ENCODE results near the gene DLG4.
A peak's percentile ranks its signal among the peaks of the same experiment; 100 is the strongest.

DLG4 gene

GRCh38 chr17:7191571-7192270, 27.9 kb downstream of the DLG4 start:
- Histone ChIP-seq H2BK5ac (ENCODE audit: low read length) (no peak overlapping the region), H4K91ac (ENCODE audit: low read depth, low read length, poor library complexity) (no peak overlapping the region), H3K27ac (replicated peaks; ENCODE audit: low read length) (peak overlapping the region; percentile 12), H3K14ac (ENCODE audit: low read length) (no peak overlapping the region), H3K4me3 (ENCODE audit: low read length in 2 of 2) (no peak overlapping the region), H3K79me1 (ENCODE audit: low read depth, low read length) (peaks cover 3% of the 10 kb centered on the region), H3K36me3 (replicated peaks in 1 of 2; ENCODE audit: control insufficient read depth in 2 of 2, insufficient read depth in 2 of 2, low read length in 2 of 2) (peaks cover 52 to 85% of the 10 kb centered on the region in 2 donors), H2BK12ac (ENCODE audit: low read length) (no peak overlapping the region), H2AK5ac (ENCODE audit: low read depth, low read length) (peak overlapping the region; percentile 81), H2BK15ac (ENCODE audit: low read length) (no peak overlapping the region), H3K27me3 (ENCODE audit: control insufficient read depth in 3 of 3, insufficient read depth in 3 of 3, low read depth in 1 of 3, low read length in 3 of 3) (no peaks in the 10 kb centered on the region), H2BK120ac (ENCODE audit: low read depth, low read length) (no peak overlapping the region), H3K4me1 (ENCODE audit: control insufficient read depth in 2 of 2, insufficient read depth in 1 of 2, low read depth in 1 of 2, low read length in 2 of 2) (peaks cover 0 to 5% of the 10 kb centered on the region in 2 donors), H4K8ac (ENCODE audit: low read depth, low read length) (no peak overlapping the region), H3K4me2 (ENCODE audit: insufficient read depth, low read length, poor library complexity, severe bottlenecking) (no peak overlapping the region), H3K23ac (ENCODE audit: low read depth, low read length, poor library complexity) (no peak overlapping the region), H3K9me3 (replicated peaks in 1 of 2; ENCODE audit: control insufficient read depth in 2 of 2, insufficient read depth in 1 of 2, low read depth in 1 of 2, low read length in 2 of 2) (no peaks in the 10 kb centered on the region), H3K9ac (ENCODE audit: low read depth, low read length, poor library complexity) (no peak overlapping the region), H3K4ac (ENCODE audit: low read length) (no peak overlapping the region), H2AFZ (ENCODE audit: low read length) (no peak overlapping the region), H3K18ac (ENCODE audit: low read length) (peak overlapping the region; percentile 71)
- no CpG with 5 or more reads among the region's 26 CpGs for WGBS, 2 donors (ENCODE audit: extremely low coverage in 2 of 2, insufficient read length in 2 of 2, insufficient replicate concordance in 1 of 2)
- DNase-seq (ENCODE audit: low spot score) = peak; percentile 73

GRCh38 chr17:7191069-7191468, 28.6 kb downstream of the DLG4 start:
- Histone ChIP-seq H2BK120ac (ENCODE audit: low read depth, low read length) (no peak overlapping the region), H2BK5ac (ENCODE audit: low read length) (no peak overlapping the region), H2AK5ac (ENCODE audit: low read depth, low read length) (no peak overlapping the region), H3K4me1 (ENCODE audit: control insufficient read depth in 2 of 2, insufficient read depth in 1 of 2, low read depth in 1 of 2, low read length in 2 of 2) (peaks cover 0 to 5% of the 10 kb centered on the region in 2 donors), H3K23ac (ENCODE audit: low read depth, low read length, poor library complexity) (no peak overlapping the region), H3K18ac (ENCODE audit: low read length) (no peak overlapping the region), H3K27me3 (ENCODE audit: control insufficient read depth in 3 of 3, insufficient read depth in 3 of 3, low read depth in 1 of 3, low read length in 3 of 3) (no peaks in the 10 kb centered on the region), H2AFZ (ENCODE audit: low read length) (no peak overlapping the region), H3K36me3 (replicated peaks in 1 of 2; ENCODE audit: control insufficient read depth in 2 of 2, insufficient read depth in 2 of 2, low read length in 2 of 2) (peaks cover 47 to 84% of the 10 kb centered on the region in 2 donors), H3K14ac (ENCODE audit: low read length) (no peak overlapping the region), H4K91ac (ENCODE audit: low read depth, low read length, poor library complexity) (no peak overlapping the region), H3K4me2 (ENCODE audit: insufficient read depth, low read length, poor library complexity, severe bottlenecking) (no peak overlapping the region), H2BK15ac (ENCODE audit: low read length) (no peak overlapping the region), H3K79me1 (ENCODE audit: low read depth, low read length) (peaks cover 3% of the 10 kb centered on the region), H3K9me3 (replicated peaks in 1 of 2; ENCODE audit: control insufficient read depth in 2 of 2, insufficient read depth in 1 of 2, low read depth in 1 of 2, low read length in 2 of 2) (no peaks in the 10 kb centered on the region), H2BK12ac (ENCODE audit: low read length) (no peak overlapping the region), H4K8ac (ENCODE audit: low read depth, low read length) (no peak overlapping the region), H3K4me3 (ENCODE audit: low read length in 2 of 2) (no peak overlapping the region), H3K4ac (ENCODE audit: low read length) (no peak overlapping the region), H3K9ac (ENCODE audit: low read depth, low read length, poor library complexity) (no peak overlapping the region), H3K27ac (replicated peaks; ENCODE audit: low read length) (no peak overlapping the region)
- no peak for DNase-seq (ENCODE audit: low spot score)
- WGBS, 2 donors (ENCODE audit: extremely low coverage in 2 of 2, insufficient read length in 2 of 2, insufficient replicate concordance in 1 of 2) = no CpG with 5 or more reads among the region's 12 CpGs

- Histone ChIP-seq H3K4ac (ENCODE audit: low read length) (no peak overlapping the region), H3K27ac (replicated peaks; ENCODE audit: low read length) (no peak overlapping the region), H2BK12ac (ENCODE audit: low read length) (no peak overlapping the region), H2BK120ac (ENCODE audit: low read depth, low read length) (no peak overlapping the region), H2AFZ (ENCODE audit: low read length) (no peak overlapping the region), H3K9me3 (replicated peaks in 1 of 2; ENCODE audit: control insufficient read depth in 2 of 2, insufficient read depth in 1 of 2, low read depth in 1 of 2, low read length in 2 of 2) (no peaks in the 10 kb centered on the region), H4K8ac (ENCODE audit: low read depth, low read length) (no peak overlapping the region), H3K4me3 (ENCODE audit: low read length in 2 of 2) (no peak overlapping the region), H3K27me3 (ENCODE audit: control insufficient read depth in 3 of 3, insufficient read depth in 3 of 3, low read depth in 1 of 3, low read length in 3 of 3) (no peaks in the 10 kb centered on the region), H2BK15ac (ENCODE audit: low read length) (no peak overlapping the region), H2AK5ac (ENCODE audit: low read depth, low read length) (peak overlapping the region; percentile 56), H3K9ac (ENCODE audit: low read depth, low read length, poor library complexity) (no peak overlapping the region), H3K14ac (ENCODE audit: low read length) (no peak overlapping the region), H3K79me1 (ENCODE audit: low read depth, low read length) (peaks cover 3% of the 10 kb centered on the region), H4K91ac (ENCODE audit: low read depth, low read length, poor library complexity) (no peak overlapping the region), H2BK5ac (ENCODE audit: low read length) (no peak overlapping the region), H3K23ac (ENCODE audit: low read depth, low read length, poor library complexity) (no peak overlapping the region), H3K4me2 (ENCODE audit: insufficient read depth, low read length, poor library complexity, severe bottlenecking) (no peak overlapping the region), H3K4me1 (ENCODE audit: control insufficient read depth in 2 of 2, insufficient read depth in 1 of 2, low read depth in 1 of 2, low read length in 2 of 2) (peaks cover 0 to 5% of the 10 kb centered on the region in 2 donors), H3K18ac (ENCODE audit: low read length) (no peak overlapping the region), H3K36me3 (replicated peaks in 1 of 2; ENCODE audit: control insufficient read depth in 2 of 2, insufficient read depth in 2 of 2, low read length in 2 of 2) (peaks cover 40 to 78% of the 10 kb centered on the region in 2 donors)
- DNase-seq (ENCODE audit: low spot score) = no peak
- WGBS, 2 donors (ENCODE audit: extremely low coverage in 2 of 2, insufficient read length in 2 of 2, insufficient replicate concordance in 1 of 2) = no CpG with 5 or more reads among the region's 14 CpGs
Observed at GRCh38 chr17:7190276-7190917, 29.2 kb downstream of the DLG4 start.

DNA sequence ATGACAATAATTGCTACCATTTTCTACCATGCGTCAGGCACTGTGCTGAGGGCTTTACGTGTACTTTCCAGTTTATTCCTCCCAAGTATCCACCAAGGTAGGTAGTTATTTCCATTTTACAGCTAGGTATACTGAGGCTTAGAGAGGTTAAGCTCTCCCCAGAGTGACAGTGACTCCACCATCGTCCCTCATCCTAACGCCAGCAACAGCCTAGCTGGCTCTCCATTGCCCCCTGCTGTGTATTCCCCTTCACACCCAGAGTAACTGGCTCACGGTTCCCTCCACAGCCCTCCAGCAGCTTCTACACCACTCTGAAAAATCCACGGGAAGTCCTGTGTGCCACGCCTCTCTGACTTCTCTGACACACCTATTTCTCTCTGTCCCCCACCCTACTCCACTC, 33.4 kb downstream of the DLG4 start:
- Histone ChIP-seq H4K91ac (ENCODE audit: low read depth, low read length, poor library complexity) (no peak overlapping the region), H2AK5ac (ENCODE audit: low read depth, low read length) (no peak overlapping the region), H3K4me1 (ENCODE audit: control insufficient read depth in 2 of 2, insufficient read depth in 1 of 2, low read depth in 1 of 2, low read length in 2 of 2) (peaks cover 0 to 5% of the 10 kb centered on the region in 2 donors), H2BK15ac (ENCODE audit: low read length) (no peak overlapping the region), H4K8ac (ENCODE audit: low read depth, low read length) (no peak overlapping the region), H2BK120ac (ENCODE audit: low read depth, low read length) (no peak overlapping the region), H3K79me1 (ENCODE audit: low read depth, low read length) (no peaks in the 10 kb centered on the region), H2BK12ac (ENCODE audit: low read length) (no peak overlapping the region), H3K9me3 (replicated peaks in 1 of 2; ENCODE audit: control insufficient read depth in 2 of 2, insufficient read depth in 1 of 2, low read depth in 1 of 2, low read length in 2 of 2) (no peaks in the 10 kb centered on the region), H3K18ac (ENCODE audit: low read length) (no peak overlapping the region), H2AFZ (ENCODE audit: low read length) (no peak overlapping the region), H3K36me3 (replicated peaks in 1 of 2; ENCODE audit: control insufficient read depth in 2 of 2, insufficient read depth in 2 of 2, low read length in 2 of 2) (peaks cover 12 to 37% of the 10 kb centered on the region in 2 donors), H3K4me3 (ENCODE audit: low read length in 2 of 2) (no peak overlapping the region), H3K4me2 (ENCODE audit: insufficient read depth, low read length, poor library complexity, severe bottlenecking) (no peak overlapping the region), H3K9ac (ENCODE audit: low read depth, low read length, poor library complexity) (no peak overlapping the region), H3K27me3 (ENCODE audit: control insufficient read depth in 3 of 3, insufficient read depth in 3 of 3, low read depth in 1 of 3, low read length in 3 of 3) (no peaks in the 10 kb centered on the region), H3K23ac (ENCODE audit: low read depth, low read length, poor library complexity) (no peak overlapping the region), H3K14ac (ENCODE audit: low read length) (no peak overlapping the region), H2BK5ac (ENCODE audit: low read length) (no peak overlapping the region), H3K27ac (replicated peaks; ENCODE audit: low read length) (no peak overlapping the region), H3K4ac (ENCODE audit: low read length) (no peak overlapping the region)
- no CpG with 5 or more reads among the region's 7 CpGs for WGBS, 2 donors (ENCODE audit: extremely low coverage in 2 of 2, insufficient read length in 2 of 2, insufficient replicate concordance in 1 of 2)
- DNase-seq (ENCODE audit: low spot score) = no peak
